Stimulated activated effector memory CD8-positive, alpha-beta T cell treated with anti-CD3 and anti-CD28 coated beads, Interleukin-12 subunit alpha, Interleukin-12 subunit beta, amount 100 ng/mL, for 72 hours (primary cell): Measurements from ENCODE around the gene RNASET2.

Experiments
- ATAC-seq: fragments of 150-1000 bp; cut with Tn5 transposase; 2 replicates; pipeline ENCODE4 v1.10.0; 2021
- DNase-seq, 2 donors: peaks; one replicate each; pipeline ENCODE4 v3.0.0; 2021 to 2022; ENCODE audit warnings: low spot score in 2 of 2
- H3K27ac Mint-ChIP-seq: one replicate; pipeline ENCODE4 v1.8.0; 2022; ENCODE audit warnings: mild to moderate bottlenecking, mixed read lengths
- H3K36me3 Mint-ChIP-seq: one replicate; pipeline ENCODE4 v1.8.0; 2022; ENCODE audit warnings: mild to moderate bottlenecking, mixed read lengths
- H3K4me1 Mint-ChIP-seq: one replicate; pipeline ENCODE4 v1.8.0; 2022; ENCODE audit warnings: mixed read lengths
- H3K4me3 Mint-ChIP-seq: one replicate; pipeline ENCODE4 v1.8.0; 2022; ENCODE audit warnings: mild to moderate bottlenecking, mixed read lengths
- H3K9me3 Mint-ChIP-seq: one replicate; pipeline ENCODE4 v1.8.0; 2022; ENCODE audit warnings: mixed read lengths

RNASET2 gene

GRCh38 chr6:166956444-166957086 lies at the start of gene RNASET2:
Gene RNASET2, minus strand, starts transcription at chr6:166956550. Its CDS starts 368 bp downstream, at chr6:166956182.
- ATAC-seq (peak; percentile 91), DNase-seq (peak; percentile 100)
- Mint-ChIP-seq H3K4me3 (peak within 1 kb of the TSS; percentile 93), H3K4me1 (peaks cover 73% of the 10 kb centered on the region), H3K27ac (peak within 1 kb of the TSS; percentile 90), H3K9me3 (no peaks in the 10 kb centered on the region), H3K36me3 (peaks cover 14% of the 10 kb centered on the region)

- DNase-seq (no peak), ATAC-seq (no peak)
- no peaks in the 10 kb centered on the region for H3K9me3 Mint-ChIP-seq
- H3K36me3 Mint-ChIP-seq: peaks cover 72% of the 10 kb centered on the region
- H3K27ac Mint-ChIP-seq: no peak overlapping the region
- peaks cover 24% of the 10 kb centered on the region for H3K4me1 Mint-ChIP-seq
- H3K4me3 Mint-ChIP-seq: no peak overlapping the region
These were observed 49.2 kb upstream of the RNASET2 start for GRCh38 chr6:167005350-167006159.

GRCh38 chr6:167000759-167001158 lies 44.4 kb upstream of the RNASET2 start:
- H3K4me3 Mint-ChIP-seq: peak overlapping the region; percentile 66
- no peak for DNase-seq
- H3K9me3 Mint-ChIP-seq: no peaks in the 10 kb centered on the region
- H3K36me3 Mint-ChIP-seq: peaks cover 29% of the 10 kb centered on the region
- H3K27ac Mint-ChIP-seq: peak overlapping the region; percentile 0
- no peak for ATAC-seq
- H3K4me1 Mint-ChIP-seq: peaks cover 29% of the 10 kb centered on the region

- DNase-seq (no peak), ATAC-seq (no peak)
- peak overlapping the region; percentile 67 for H3K27ac Mint-ChIP-seq
- H3K36me3 Mint-ChIP-seq: peaks cover 20% of the 10 kb centered on the region
- H3K4me3 Mint-ChIP-seq: peak overlapping the region; percentile 66
- H3K9me3 Mint-ChIP-seq: no peaks in the 10 kb centered on the region
- peaks cover 29% of the 10 kb centered on the region for H3K4me1 Mint-ChIP-seq
These were observed 43.5 kb upstream of the RNASET2 start for GRCh38 chr6:166999884-167000253.

GRCh38 chr6:166999145-166999883 lies 43.0 kb upstream of the RNASET2 start, which contains the start of gene CEP43:
Gene CEP43, plus strand, starts transcription at chr6:166999397. Its CDS starts 16 bp downstream, at chr6:166999413.
- peak; percentile 92 to 94 for DNase-seq
- peak; percentile 95 for ATAC-seq
- Mint-ChIP-seq H3K36me3 (peaks cover 15% of the 10 kb centered on the region), H3K27ac (peak within 1 kb of the TSS; percentile 67), H3K9me3 (no peaks in the 10 kb centered on the region), H3K4me3 (peak within 1 kb of the TSS; percentile 66), H3K4me1 (peaks cover 29% of the 10 kb centered on the region)

GRCh38 chr6:166998256-166999144 lies 42.1 kb upstream of the RNASET2 start:
- H3K36me3 Mint-ChIP-seq: peaks cover 14% of the 10 kb centered on the region
- peak overlapping the region; percentile 66 for H3K4me3 Mint-ChIP-seq
- peak overlapping the region; percentile 67 for H3K27ac Mint-ChIP-seq
- H3K4me1 Mint-ChIP-seq: peaks cover 34% of the 10 kb centered on the region
- no peaks in the 10 kb centered on the region for H3K9me3 Mint-ChIP-seq
- peak in 1 of 2 donors; percentile 26 for DNase-seq
- ATAC-seq: peak; percentile 4

GRCh38 chr6:166997768-166998255 lies 41.5 kb upstream of the RNASET2 start:
- Mint-ChIP-seq H3K4me3 (peak overlapping the region; percentile 66), H3K27ac (no peak overlapping the region), H3K9me3 (no peaks in the 10 kb centered on the region), H3K4me1 (peaks cover 39% of the 10 kb centered on the region), H3K36me3 (peaks cover 8% of the 10 kb centered on the region)
- DNase-seq: peak; percentile 18 to 68
- peak; percentile 19 for ATAC-seq

GRCh38 chr6:166997348-166997747 lies 41.0 kb upstream of the RNASET2 start:
- Mint-ChIP-seq H3K27ac (no peak overlapping the region), H3K36me3 (peaks cover 8% of the 10 kb centered on the region), H3K4me1 (peaks cover 39% of the 10 kb centered on the region), H3K9me3 (no peaks in the 10 kb centered on the region), H3K4me3 (peak overlapping the region; percentile 66)
- ATAC-seq (no peak), DNase-seq (no peak)

GRCh38 chr6:166996406-166996805 lies 40.1 kb upstream of the RNASET2 start:
- no peak overlapping the region for H3K27ac Mint-ChIP-seq
- ATAC-seq (no peak), DNase-seq (no peak)

GRCh38 chr6:166989427-166990032 lies 33.2 kb upstream of the RNASET2 start:
- no peak overlapping the region for H3K27ac Mint-ChIP-seq

More at GRCh38 chr6:166996406-166996805, 40.1 kb upstream of the RNASET2 start:
- Mint-ChIP-seq H3K9me3 (no peaks in the 10 kb centered on the region), H3K4me1 (peaks cover 32% of the 10 kb centered on the region), H3K4me3 (no peak overlapping the region), H3K36me3 (peaks cover 8% of the 10 kb centered on the region)

GRCh38 chr6:166988674-166989201 lies 32.4 kb upstream of the RNASET2 start:
- no peak for DNase-seq
- Mint-ChIP-seq H3K27ac (no peak overlapping the region), H3K4me1 (peaks cover 22% of the 10 kb centered on the region), H3K36me3 (peaks cover 4% of the 10 kb centered on the region), H3K9me3 (no peaks in the 10 kb centered on the region), H3K4me3 (no peak overlapping the region)
- no peak for ATAC-seq

More at GRCh38 chr6:166989427-166990032, 33.2 kb upstream of the RNASET2 start:
- Mint-ChIP-seq H3K36me3 (peaks cover 8% of the 10 kb centered on the region), H3K4me3 (no peak overlapping the region), H3K4me1 (peaks cover 25% of the 10 kb centered on the region), H3K9me3 (no peaks in the 10 kb centered on the region)
- DNase-seq (no peak), ATAC-seq (peak; percentile 74)

- Mint-ChIP-seq H3K4me3 (no peak overlapping the region), H3K9me3 (no peaks in the 10 kb centered on the region), H3K36me3 (no peaks in the 10 kb centered on the region), H3K27ac (no peak overlapping the region), H3K4me1 (peaks cover 15% of the 10 kb centered on the region)
- ATAC-seq (no peak), DNase-seq (no peak)
These were observed 31.6 kb upstream of the RNASET2 start for GRCh38 chr6:166987930-166988329.

GRCh38 chr6:166987448-166987847 lies 31.1 kb upstream of the RNASET2 start:
- Mint-ChIP-seq H3K4me1 (peaks cover 15% of the 10 kb centered on the region), H3K27ac (no peak overlapping the region), H3K36me3 (no peaks in the 10 kb centered on the region), H3K9me3 (no peaks in the 10 kb centered on the region), H3K4me3 (no peak overlapping the region)
- ATAC-seq: no peak
- no peak for DNase-seq

GRCh38 chr6:166980738-166981137 lies 24.4 kb upstream of the RNASET2 start:
- Mint-ChIP-seq H3K4me3 (no peak overlapping the region), H3K36me3 (no peaks in the 10 kb centered on the region), H3K4me1 (no peaks in the 10 kb centered on the region), H3K9me3 (no peaks in the 10 kb centered on the region), H3K27ac (no peak overlapping the region)
- ATAC-seq (no peak), DNase-seq (no peak)
